Mesodermal cell (in vitro differentiated cells): Measurements from ENCODE around the gene NHS.

Experiments used
- H3K27ac ChIP-seq: 2 replicates; pipeline ENCODE4 v1.7.0; 2013; ENCODE audit warnings: mild to moderate bottlenecking, low read depth, low read length, moderate library complexity; ENCODE audit not compliant: severe bottlenecking
- H3K36me3 ChIP-seq: 2 replicates; pipeline ENCODE4 v1.7.1; 2013; ENCODE audit warnings: mild to moderate bottlenecking, low read length, moderate library complexity; ENCODE audit not compliant: control insufficient read depth, insufficient read depth
- H3K4me1 ChIP-seq: one replicate; pipeline ENCODE4 v1.7.1; 2013; ENCODE audit warnings: mild to moderate bottlenecking, low read length; ENCODE audit not compliant: insufficient read depth, control insufficient read depth, poor library complexity, severe bottlenecking
- H3K4me3 ChIP-seq: 2 replicates; pipeline ENCODE4 v1.7.0; 2013; ENCODE audit warnings: low read length, control low read depth, mild to moderate bottlenecking; ENCODE audit not compliant: insufficient read depth, poor library complexity, severe bottlenecking; ENCODE audit errors: extremely low read depth
- H3K9me3 ChIP-seq: 2 replicates; pipeline ENCODE4 v1.7.1; 2013; ENCODE audit warnings: mild to moderate bottlenecking, low read length, moderate library complexity; ENCODE audit not compliant: control insufficient read depth
- WGBS, 2 experiments: methylation state at CpG; one replicate each; pipeline ENCODE4 v1.1.5; 2013; ENCODE audit warnings: missing lambda C conversion rate in 2 of 2; ENCODE audit not compliant: insufficient coverage in 2 of 2; 5-methylcytosine and 5-hydroxymethylcytosine counted together

The NHS gene

DNA sequence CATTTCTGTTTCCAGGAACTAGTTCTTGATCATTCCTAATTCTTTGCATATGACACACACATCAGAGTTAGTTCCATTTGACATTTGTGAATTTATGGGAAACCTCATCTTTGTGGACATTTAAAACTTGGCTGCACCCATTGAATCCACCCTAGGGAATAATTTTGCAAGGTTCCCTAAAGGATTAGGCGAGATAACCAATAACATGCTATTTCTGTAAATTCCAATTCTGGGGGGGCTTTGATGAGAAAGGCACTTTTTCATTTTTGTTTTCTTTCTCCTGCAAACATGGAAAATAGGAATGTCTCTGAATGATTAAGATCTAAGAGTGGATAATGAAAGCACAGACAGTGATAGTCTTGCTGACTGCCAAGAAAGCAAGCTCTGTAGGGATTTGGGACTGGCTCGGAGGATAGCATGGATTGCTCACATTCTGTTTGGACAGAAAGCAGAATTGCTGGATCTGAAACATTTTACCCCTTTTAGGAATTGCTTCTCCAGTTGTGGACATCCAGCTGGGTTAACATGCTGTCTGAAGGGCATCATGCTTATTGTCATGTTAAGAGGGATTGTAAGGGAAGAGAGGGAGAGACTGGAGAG is 145.1 kb downstream of the NHS start:
- H3K9me3 ChIP-seq: no peaks in the 10 kb centered on the region
- no peak overlapping the region for H3K27ac ChIP-seq
- H3K36me3 ChIP-seq: no peaks in the 10 kb centered on the region
- H3K4me1 ChIP-seq: no peaks in the 10 kb centered on the region
- no CpG with 5 or more reads among the region's 2 CpGs for WGBS, 2 experiments
- no peak overlapping the region for H3K4me3 ChIP-seq

DNA sequence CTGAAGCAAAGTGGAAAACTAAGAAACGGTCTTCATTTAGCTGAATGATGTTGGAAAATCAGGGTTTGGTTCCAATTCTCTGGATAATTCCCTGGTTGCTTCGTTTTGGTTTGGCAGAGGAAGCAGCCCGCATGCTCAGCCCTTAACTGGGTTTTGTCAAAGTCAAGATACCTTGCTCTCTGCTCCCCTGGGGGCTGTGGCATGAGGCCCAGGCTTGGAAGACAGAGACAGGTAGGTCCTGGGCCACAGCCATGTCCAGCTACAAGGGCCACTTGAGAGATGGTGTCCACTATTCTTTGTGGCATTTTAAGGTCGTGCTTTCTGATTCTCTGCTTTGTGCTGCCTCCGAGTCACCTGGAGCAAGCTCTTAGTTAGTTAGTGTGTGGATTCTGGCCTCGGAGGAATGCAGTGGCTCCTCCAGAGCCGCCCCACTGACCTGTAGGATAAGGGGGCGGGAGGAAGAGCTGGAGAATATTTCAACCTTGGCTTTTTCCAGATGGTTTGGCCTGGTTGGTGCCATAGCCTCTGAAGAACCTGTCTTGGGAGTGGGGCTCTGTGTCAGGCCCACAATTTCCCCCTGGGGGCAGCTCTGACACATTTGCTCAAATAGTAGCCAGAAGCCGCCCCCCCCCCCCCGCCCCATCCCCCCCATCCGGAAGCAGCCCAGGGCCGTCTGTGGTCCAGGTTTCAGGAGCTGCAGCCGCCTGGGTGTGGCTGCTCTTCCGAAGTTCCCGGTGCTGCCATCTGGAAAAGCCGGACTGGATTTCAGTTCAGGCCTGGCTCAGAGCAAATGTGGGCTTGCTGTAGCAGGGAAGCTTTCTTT is 147.1 kb downstream of the NHS start:
- Histone ChIP-seq H3K9me3 (no peaks in the 10 kb centered on the region), H3K36me3 (no peaks in the 10 kb centered on the region), H3K4me3 (no peak overlapping the region), H3K27ac (no peak overlapping the region), H3K4me1 (peaks cover 3% of the 10 kb centered on the region)
- 33 to 100% methylated on average over 2 to 3 of the region's 16 CpGs for WGBS, 2 experiments

DNA sequence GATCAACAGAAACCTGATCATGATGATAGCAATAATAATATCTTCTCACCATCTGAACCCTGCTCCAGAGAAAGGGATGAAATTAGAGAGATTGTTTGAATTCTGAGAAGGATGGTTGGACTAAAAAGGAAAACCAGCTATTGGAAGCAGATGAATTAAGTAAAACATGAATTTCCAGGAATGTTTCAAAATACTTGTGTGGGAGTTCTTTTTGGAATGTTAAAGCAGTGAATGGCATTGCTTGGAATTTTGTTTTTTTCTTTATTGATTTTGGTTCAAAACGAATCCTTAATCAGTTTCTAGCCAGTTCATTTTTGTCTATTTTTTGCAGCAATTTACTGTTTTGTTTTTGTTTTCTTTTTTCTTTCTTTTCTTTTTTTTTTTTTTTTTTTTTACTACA is 150.3 kb downstream of the NHS start:
- no CpG with 5 or more reads among the region's 1 CpG for whole genome bisulfite sequencing, 2 experiments
- no peak overlapping the region for H3K4me3 ChIP-seq
- H3K27ac ChIP-seq: no peak overlapping the region
- no peaks in the 10 kb centered on the region for H3K9me3 ChIP-seq
- H3K4me1 ChIP-seq: peaks cover 26% of the 10 kb centered on the region
- H3K36me3 ChIP-seq: no peaks in the 10 kb centered on the region

DNA sequence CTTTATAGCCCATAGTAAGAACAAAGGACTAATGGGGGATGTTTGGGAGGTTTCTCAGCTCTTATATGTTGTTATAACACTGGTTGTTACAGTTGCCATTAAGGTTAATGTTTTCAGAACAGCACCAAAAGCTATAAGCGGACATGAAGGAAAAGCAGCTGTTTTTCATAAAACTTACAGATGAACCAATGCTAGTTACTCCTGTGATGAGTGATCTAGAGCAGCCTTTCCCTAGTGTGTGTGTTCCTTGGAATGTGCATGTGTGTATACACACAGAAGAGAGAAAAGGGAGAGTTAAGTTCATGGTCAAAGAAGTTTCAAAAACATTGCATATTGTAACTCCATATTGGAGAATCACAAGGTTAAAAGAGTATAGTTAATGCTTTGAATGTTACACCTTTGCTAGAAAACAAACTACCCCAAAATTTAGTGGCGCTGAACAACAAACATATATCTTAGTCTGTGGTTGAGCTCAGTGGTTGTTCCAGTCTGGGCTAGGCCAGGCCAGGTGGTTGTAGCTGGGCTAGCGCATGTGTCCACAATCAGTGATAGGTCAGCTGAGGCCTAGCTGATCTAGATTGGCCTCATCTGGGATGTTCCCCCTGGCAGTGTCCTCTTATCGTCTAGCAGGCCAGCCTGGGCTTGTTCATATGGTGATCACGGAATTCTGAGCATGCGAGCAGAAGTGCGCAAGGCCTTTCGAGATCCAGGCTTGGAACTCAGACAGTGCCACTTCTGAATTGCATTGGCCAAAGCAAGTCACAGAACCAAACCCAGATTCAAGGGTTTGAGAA is 151.0 kb downstream of the NHS start:
- Histone ChIP-seq H3K4me1 (peaks cover 26% of the 10 kb centered on the region), H3K4me3 (no peak overlapping the region), H3K36me3 (no peaks in the 10 kb centered on the region), H3K27ac (no peak overlapping the region), H3K9me3 (no peaks in the 10 kb centered on the region)
- WGBS, 2 experiments: 94 to 96% methylated on average over 4 to 7 of the region's 8 CpGs

DNA sequence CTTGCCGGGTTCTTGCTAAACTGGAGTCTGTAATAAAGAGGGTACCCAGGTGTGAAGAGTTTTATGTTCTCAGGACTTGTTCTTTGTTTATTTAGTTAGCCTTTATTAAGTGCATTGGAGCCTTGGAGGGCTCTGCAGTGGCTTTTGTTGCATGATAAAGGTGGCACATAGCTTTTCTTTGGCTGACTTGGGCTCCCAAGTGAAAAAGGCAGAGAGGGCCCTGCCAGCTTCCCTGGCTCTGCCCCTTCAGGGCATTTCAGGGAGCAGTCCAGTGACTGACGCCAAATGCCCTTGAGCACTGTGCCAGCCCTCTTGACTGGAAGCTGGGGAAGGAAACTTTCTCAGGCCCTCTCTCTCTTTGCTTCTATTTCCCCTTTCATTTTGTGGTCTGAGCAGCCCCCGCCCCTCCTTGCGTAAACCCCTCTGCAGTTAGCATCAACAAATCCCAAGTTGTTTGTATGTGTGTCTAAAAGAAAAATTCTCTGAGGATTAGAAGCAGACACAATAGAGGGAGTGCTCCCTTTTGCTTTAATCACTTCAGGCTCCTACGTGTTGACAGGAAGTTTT is 152.2 kb downstream of the NHS start:
- peaks cover 26% of the 10 kb centered on the region for H3K4me1 ChIP-seq
- H3K9me3 ChIP-seq: no peaks in the 10 kb centered on the region
- no peak overlapping the region for H3K4me3 ChIP-seq
- no peaks in the 10 kb centered on the region for H3K36me3 ChIP-seq
- H3K27ac ChIP-seq: peak overlapping the region; percentile 23
- 57% methylated on average over 1 of the region's 5 CpGs; no CpG with 5 or more reads in 1 of the 2 experiments for WGBS, 2 experiments

DNA sequence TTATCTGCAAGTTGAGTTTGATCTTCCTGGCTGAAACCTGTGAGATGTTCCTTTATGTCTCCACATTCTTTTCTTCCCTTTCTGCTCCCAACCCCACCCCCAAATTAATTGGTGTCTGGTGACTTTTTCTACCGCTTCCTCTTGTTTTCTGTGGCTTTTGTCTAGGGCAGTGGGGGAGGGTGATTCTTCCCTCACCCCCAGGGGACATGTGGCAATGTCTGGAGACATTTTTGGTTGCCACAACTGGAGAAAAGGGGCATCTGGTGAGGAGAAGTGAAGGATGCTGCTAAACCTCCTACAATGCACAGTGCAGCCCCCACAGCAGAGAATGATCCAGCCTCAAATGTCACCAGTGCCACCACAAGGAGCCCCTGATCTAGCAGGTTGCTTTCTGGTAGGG is 152.9 kb downstream of the NHS start:
- Histone ChIP-seq H3K4me3 (no peak overlapping the region), H3K4me1 (peaks cover 26% of the 10 kb centered on the region), H3K36me3 (no peaks in the 10 kb centered on the region), H3K27ac (peak overlapping the region; percentile 23), H3K9me3 (no peaks in the 10 kb centered on the region)
- WGBS, 2 experiments: no CpG with 5 or more reads among the region's 1 CpG

DNA sequence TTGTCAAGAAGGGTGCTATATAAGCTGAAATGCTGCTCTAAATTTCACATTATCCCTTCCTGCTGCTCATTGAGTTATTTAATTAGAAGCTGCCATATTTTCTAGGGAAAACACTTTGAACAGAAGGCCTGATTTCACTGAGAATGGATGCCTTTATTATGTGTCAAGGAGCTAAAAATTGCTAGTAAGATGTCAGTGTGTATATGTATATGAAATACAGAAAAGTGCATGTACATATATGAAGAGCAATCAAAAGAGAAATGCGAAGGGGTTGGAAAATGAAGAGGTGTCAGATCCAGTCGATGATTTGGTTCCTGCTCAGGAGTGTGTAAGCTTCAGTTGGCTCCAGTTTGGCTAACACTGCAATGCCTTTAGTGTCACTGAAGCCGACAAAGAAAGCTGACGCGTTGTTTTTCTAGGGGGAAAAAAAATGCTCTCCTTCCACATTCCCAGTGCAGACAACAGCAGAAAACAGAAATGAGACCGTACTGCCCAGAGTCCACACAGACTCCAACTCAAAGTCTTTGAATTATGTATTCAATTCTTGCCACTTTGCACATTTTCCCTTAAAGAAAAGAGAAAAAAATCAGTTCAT is 154.2 kb downstream of the NHS start:
- no peaks in the 10 kb centered on the region for H3K36me3 ChIP-seq
- no peak overlapping the region for H3K27ac ChIP-seq
- H3K9me3 ChIP-seq: no peaks in the 10 kb centered on the region
- peaks cover 26% of the 10 kb centered on the region for H3K4me1 ChIP-seq
- WGBS, 2 experiments: 90% methylated on average over 2 of the region's 6 CpGs; no CpG with 5 or more reads in 1 of the 2 experiments
- no peak overlapping the region for H3K4me3 ChIP-seq

DNA sequence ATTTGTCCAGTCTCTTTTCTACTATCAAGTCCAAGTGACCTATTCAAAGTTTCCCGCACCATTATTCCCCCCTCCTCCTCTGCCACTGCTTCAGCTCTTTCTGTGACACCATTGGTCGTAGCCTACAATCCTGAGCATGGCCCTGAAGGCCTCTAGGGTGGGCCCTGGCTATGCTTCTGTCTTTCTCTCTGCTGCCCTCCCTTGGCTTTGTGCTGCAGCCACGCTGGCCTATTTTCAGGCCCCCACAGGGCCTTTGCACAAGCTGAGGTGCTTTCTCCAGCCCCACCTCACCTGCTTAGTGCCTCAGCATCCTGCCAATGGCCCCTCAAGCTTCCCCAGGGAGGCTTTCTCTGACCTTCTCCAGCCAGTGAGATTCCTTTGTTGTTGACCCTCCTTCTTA is 156.5 kb downstream of the NHS start:
- peaks cover 26% of the 10 kb centered on the region for H3K4me1 ChIP-seq
- no peaks in the 10 kb centered on the region for H3K9me3 ChIP-seq
- H3K4me3 ChIP-seq: no peak overlapping the region
- no peaks in the 10 kb centered on the region for H3K36me3 ChIP-seq
- no peak overlapping the region for H3K27ac ChIP-seq
- WGBS, 2 experiments: 100% methylated on average over 1 of the region's 3 CpGs; no CpG with 5 or more reads in 1 of the 2 experiments

DNA sequence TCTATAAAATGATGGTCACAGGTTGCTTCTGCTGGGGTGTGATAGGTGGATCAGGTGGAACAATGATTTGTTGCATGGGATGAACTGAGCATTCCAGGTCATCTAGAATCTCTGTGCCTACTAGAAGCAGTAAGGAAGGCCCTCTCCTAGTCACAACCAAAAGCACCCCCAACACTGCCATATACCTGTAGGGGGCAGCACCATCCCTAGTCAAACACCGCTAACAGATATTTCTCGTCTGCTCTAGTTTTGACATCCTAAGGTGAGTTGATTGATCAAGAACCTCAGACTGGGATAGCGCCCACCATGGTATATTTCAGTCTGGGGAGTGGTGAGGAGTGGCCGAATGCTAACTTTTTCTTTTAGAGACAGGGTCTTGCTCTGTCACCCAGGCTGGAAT is 160.2 kb downstream of the NHS start:
- Histone ChIP-seq H3K36me3 (no peaks in the 10 kb centered on the region), H3K27ac (no peak overlapping the region), H3K9me3 (no peaks in the 10 kb centered on the region), H3K4me3 (no peak overlapping the region), H3K4me1 (peaks cover 4% of the 10 kb centered on the region)
- 60% methylated on average over 1 of the region's 4 CpGs; no CpG with 5 or more reads in 1 of the 2 experiments for WGBS, 2 experiments

DNA sequence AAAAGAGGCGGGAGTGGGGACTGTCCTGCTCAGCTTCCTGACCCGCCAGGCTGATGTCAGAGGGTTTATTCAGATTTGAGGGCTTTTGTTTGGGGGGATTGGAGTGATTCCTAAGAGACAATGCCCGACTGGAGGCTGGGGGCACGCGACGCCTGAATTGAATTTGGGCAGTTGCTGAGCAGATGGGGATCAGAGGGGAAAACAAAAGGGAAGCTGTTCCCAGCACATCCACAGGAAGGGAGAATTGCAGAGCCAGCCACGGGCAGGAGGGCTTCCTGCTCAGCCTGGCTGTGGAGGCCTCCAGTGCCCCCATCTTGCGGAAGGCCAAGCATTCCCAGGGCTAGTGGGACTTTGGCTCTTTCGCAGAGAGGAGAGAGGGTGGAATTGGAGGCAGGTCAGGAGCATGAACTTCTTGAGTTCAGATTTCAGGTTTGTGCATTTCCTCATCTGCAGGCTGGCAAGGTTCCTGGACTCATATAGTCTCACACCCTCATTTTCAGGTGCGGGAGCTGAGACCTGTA is 162.8 kb downstream of the NHS start:
- no peak overlapping the region for H3K4me3 ChIP-seq
- no peaks in the 10 kb centered on the region for H3K9me3 ChIP-seq
- 47 to 75% methylated on average over 2 to 6 of the region's 10 CpGs for WGBS, 2 experiments
- peak overlapping the region; percentile 36 for H3K27ac ChIP-seq
- H3K4me1 ChIP-seq: peaks cover 4% of the 10 kb centered on the region
- H3K36me3 ChIP-seq: no peaks in the 10 kb centered on the region
